GM21423 (cell line): Measurements from ENCODE around the gene MANEAL.

Source experiments
- ATAC-seq: cut with Tn5 transposase; IDR thresholded peaks from one replicate; pipeline ENCODE4 v1.9.1; 2021; ENCODE audit warnings: mild to moderate bottlenecking, moderate library complexity; ENCODE audit not compliant: unreplicated experiment

The MANEAL gene

GRCh38 chr1:37825506-37825905 lies 31.9 kb downstream of the MANEAL start:
- ATAC-seq, result no peak

- ATAC-seq, result no peak
Observed at GRCh38 chr1:37828410-37829074, 34.9 kb downstream of the MANEAL start.

DNA sequence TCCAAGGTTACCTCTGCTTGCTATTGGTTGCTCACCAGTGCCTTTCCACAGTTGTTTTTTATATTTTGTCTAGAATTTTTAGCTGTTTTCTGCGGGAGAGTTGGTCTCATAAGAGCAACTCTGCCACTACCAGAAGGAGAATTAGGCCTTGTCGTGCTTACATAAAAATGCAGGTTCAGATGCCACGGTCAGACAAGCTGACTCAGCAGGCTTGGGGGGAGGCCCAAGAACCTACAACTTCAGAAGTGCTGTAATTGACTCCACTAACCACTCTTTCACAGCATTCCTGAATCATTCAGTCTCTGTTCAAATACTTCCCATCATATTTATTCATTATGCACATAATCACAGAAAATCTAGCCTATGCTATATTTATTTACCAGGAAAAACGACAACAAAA lies 37.5 kb downstream of the MANEAL start:
- ATAC-seq, result no peak

GRCh38 chr1:37831809-37832208 lies 38.2 kb downstream of the MANEAL start:
- ATAC-seq, result no peak

- ATAC-seq, result no peak
Observed at GRCh38 chr1:37836788-37837187, 43.1 kb downstream of the MANEAL start.

GRCh38 chr1:37839676-37840075 lies 46.0 kb downstream of the MANEAL start:
- no peak for ATAC-seq

DNA sequence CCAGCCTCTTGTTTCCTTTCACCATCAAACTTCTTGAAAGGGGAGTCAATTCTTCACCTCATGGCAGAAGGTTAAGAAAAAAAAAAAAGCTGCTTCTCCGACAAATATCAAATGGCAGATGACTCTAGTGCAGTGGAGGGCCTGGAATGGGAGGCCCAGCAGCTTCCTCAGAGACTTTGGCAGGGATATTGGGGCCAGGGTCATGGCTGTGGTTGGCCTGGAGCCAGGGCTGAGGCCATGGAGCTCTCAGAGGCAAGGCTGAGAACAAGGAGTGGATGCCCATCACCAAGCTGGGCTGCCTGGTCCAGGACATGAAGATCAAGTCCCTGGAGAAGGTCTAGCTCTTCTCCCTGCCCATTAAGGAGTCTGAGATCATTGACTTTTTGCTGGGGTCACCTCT lies 47.1 kb downstream of the MANEAL start:
- ATAC-seq, result no peak

GRCh38 chr1:37841652-37842051 lies 48.0 kb downstream of the MANEAL start:
- no peak for ATAC-seq

DNA sequence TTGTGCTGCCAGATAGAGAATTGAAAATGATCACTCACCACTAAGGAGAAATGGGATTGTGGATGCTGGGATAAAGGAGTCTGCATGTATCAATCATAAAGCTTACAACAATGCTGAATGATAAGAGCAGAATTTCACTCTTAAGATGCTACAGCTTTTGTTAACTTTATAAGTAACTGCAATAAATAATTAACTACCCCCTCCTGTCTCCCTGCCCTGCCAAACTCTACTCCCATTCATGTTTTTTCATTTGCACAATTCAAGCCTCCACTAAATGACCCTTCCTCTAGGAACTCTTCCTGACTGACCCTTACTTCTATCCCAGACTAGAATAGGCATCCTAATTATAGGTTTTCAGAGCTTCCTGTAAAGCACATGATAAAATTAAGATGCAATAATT lies 50.9 kb downstream of the MANEAL start:
- ATAC-seq, result no peak

GRCh38 chr1:37845049-37845646 lies 51.5 kb downstream of the MANEAL start:
- ATAC-seq, result no peak

DNA sequence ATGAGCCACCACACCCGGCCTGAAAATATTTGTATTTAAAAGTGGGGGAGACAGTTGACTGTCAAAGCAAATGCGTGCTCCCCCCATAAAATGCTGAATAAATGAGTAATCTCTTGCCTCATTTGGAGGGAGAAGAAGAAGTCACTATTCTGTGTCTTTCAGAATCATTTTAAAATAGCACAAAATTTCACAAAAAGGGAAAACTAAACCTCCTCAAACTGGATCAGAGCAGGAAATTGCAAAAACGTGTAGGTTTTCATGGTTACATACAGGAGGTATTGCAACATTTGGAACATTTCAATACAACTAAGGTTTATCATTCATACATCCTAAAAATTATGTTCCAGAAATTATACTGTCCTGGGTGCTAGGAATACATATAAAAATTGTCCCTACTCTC lies 52.1 kb downstream of the MANEAL start:
- no peak for ATAC-seq

- ATAC-seq, result no peak
Observed at GRCh38 chr1:37846647-37847339, 53.1 kb downstream of the MANEAL start.

- no peak for ATAC-seq
Observed at GRCh38 chr1:37849480-37849879, 55.8 kb downstream of the MANEAL start.

GRCh38 chr1:37850352-37850955 lies 56.8 kb downstream of the MANEAL start:
- no peak for ATAC-seq
